Dermis lymphatic vessel endothelial cell (primary cell): ENCODE measurements around the gene AGPAT2. TPM values are rescaled to one million over a fixed set of nuclear protein-coding genes. Genes with fewer than 3 reads are reported as not detected.

ENCODE experiments used
- total RNA-seq: library from RNA; depleted of rRNA; stranded (reverse); fragments of >200 nt; gene quantifications from 2 replicates; pipeline ENCODE4 v1.2.1, GENCODE V29; 2014

Gene AGPAT2
- 38.1 and 43.9 TPM in 2 replicates for total RNA-seq

GRCh38 chr9:136686794-136687711 is at the start of gene AGPAT2:
AGPAT2 (minus strand) TSS chr9:136687457; CDS start chr9:136687357, 100 bp downstream.

GRCh38 chr9:136711751-136712689 is 24.8 kb upstream of the AGPAT2 start, which contains the start of gene DIPK1B:
DIPK1B (plus strand) TSS chr9:136712572; CDS start chr9:136712666, 94 bp downstream.

GRCh38 chr9:136662656-136663581 is 24.3 kb downstream of the AGPAT2 start, which contains the start of gene EGFL7:
EGFL7 (plus strand) TSS chr9:136662916; CDS start chr9:136668283, 5,367 bp downstream.

Other genes with a start within 250 kb of the AGPAT2 start
- 3.3 and 3.5 TPM in 2 replicates for gene INPP5E, start 247.6 kb downstream of the AGPAT2 start, total RNA-seq
- 13.2 and 15.3 TPM in 2 replicates for gene SEC16A, start 204.4 kb downstream of the AGPAT2 start, total RNA-seq
- 66.1 and 122 TPM in 2 replicates for gene NOTCH1, start 141.4 kb downstream of the AGPAT2 start, total RNA-seq
- 364 and 407 TPM in 2 replicates for gene EGFL7, start 24.5 kb downstream of the AGPAT2 start, total RNA-seq
- 53.4 and 56.1 TPM in 2 replicates for gene DIPK1B, start 25.1 kb upstream of the AGPAT2 start, total RNA-seq
- gene LCN10, start 55.5 kb upstream of the AGPAT2 start, total RNA-seq = not detected in 2 replicates
- not detected in 2 replicates for gene LCN6, start 61.1 kb upstream of the AGPAT2 start, total RNA-seq
- not detected in 2 replicates for gene LCN8, start 70.8 kb upstream of the AGPAT2 start, total RNA-seq
- not detected in 2 replicates for gene LCN15, start 77.1 kb upstream of the AGPAT2 start, total RNA-seq
- gene TMEM141, start 103.9 kb upstream of the AGPAT2 start, total RNA-seq = 41.9 and 66.5 TPM in 2 replicates
- gene CCDC183, start 108.9 kb upstream of the AGPAT2 start, total RNA-seq = 0.52 and 0.98 TPM in 2 replicates
- 49.3 and 52.9 TPM in 2 replicates for gene RABL6, start 120.5 kb upstream of the AGPAT2 start, total RNA-seq
- 0.60 and 0.65 TPM in 2 replicates for gene AJM1, start 155.0 kb upstream of the AGPAT2 start, total RNA-seq
- 185 and 194 TPM in 2 replicates for gene PHPT1, start 162.0 kb upstream of the AGPAT2 start, total RNA-seq
- gene MAMDC4, start 164.9 kb upstream of the AGPAT2 start, total RNA-seq = 0.52 and 0.65 TPM in 2 replicates
- 286 and 317 TPM in 2 replicates for gene EDF1, start 178.9 kb upstream of the AGPAT2 start, total RNA-seq
- 12.7 and 18.0 TPM in 2 replicates for gene TRAF2, start 199.1 kb upstream of the AGPAT2 start, total RNA-seq